ENCODE data around the gene ARHGEF26.

DNA sequence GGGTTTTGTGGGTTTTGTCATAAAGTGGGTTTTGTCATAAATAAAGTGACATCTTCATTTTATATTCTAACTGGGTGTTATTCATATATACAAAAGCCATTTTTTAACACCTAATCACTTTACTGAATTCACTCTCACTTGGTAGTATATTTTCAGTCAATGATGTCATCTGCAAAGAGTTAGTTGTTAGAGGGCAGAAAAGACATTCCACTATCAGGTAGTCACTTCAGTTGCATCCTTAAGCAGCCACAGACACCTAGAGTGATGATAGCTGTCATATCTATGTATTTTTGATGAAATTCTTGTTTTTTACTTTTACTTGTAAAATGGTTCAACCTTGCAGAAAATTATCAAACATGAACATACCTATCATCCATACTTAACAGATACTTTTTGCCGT is 114.1 kb downstream of the ARHGEF26 start:
- TF ChIP-seq, protein P1, sequence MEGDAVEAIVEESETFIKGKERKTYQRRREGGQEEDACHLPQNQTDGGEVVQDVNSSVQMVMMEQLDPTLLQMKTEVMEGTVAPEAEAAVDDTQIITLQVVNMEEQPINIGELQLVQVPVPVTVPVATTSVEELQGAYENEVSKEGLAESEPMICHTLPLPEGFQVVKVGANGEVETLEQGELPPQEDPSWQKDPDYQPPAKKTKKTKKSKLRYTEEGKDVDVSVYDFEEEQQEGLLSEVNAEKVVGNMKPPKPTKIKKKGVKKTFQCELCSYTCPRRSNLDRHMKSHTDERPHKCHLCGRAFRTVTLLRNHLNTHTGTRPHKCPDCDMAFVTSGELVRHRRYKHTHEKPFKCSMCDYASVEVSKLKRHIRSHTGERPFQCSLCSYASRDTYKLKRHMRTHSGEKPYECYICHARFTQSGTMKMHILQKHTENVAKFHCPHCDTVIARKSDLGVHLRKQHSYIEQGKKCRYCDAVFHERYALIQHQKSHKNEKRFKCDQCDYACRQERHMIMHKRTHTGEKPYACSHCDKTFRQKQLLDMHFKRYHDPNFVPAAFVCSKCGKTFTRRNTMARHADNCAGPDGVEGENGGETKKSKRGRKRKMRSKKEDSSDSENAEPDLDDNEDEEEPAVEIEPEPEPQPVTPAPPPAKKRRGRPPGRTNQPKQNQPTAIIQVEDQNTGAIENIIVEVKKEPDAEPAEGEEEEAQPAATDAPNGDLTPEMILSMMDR (IDR thresholded peaks at IDR 0.05): no peak
- TF ChIP-seq POLR2A (IDR thresholded peaks at IDR 0.05): no peak
